ENCODE measurements around the gene GSK3A.

- TF ChIP-seq, protein P1, sequence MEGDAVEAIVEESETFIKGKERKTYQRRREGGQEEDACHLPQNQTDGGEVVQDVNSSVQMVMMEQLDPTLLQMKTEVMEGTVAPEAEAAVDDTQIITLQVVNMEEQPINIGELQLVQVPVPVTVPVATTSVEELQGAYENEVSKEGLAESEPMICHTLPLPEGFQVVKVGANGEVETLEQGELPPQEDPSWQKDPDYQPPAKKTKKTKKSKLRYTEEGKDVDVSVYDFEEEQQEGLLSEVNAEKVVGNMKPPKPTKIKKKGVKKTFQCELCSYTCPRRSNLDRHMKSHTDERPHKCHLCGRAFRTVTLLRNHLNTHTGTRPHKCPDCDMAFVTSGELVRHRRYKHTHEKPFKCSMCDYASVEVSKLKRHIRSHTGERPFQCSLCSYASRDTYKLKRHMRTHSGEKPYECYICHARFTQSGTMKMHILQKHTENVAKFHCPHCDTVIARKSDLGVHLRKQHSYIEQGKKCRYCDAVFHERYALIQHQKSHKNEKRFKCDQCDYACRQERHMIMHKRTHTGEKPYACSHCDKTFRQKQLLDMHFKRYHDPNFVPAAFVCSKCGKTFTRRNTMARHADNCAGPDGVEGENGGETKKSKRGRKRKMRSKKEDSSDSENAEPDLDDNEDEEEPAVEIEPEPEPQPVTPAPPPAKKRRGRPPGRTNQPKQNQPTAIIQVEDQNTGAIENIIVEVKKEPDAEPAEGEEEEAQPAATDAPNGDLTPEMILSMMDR (IDR thresholded peaks at IDR 0.05), result no peak
- TF ChIP-seq POLR2A (IDR thresholded peaks at IDR 0.05), result no peak
Measured at GRCh38 chr19:42269478-42270345, 27.3 kb upstream of the GSK3A start.
